A549 (cell line): ENCODE data around the gene UPB1. TPM values are rescaled to one million over a fixed set of nuclear protein-coding genes. Genes with fewer than 3 reads are reported as not detected.

Experiments used
- ATAC-seq, 2 experiments: fragments of 200-7000 bp in 1 of 2; fragments of >200 bp in 1 of 2; cut with Nextera tagmentation in 1 of 2; cut with Tn5 transposase in 1 of 2; 3 replicates each; pipeline versions ENCODE4 v1.8.0 to v1.9.1; 2018 to 2020; ENCODE audit warnings: mild to moderate bottlenecking in 1 of 2, moderate library complexity in 1 of 2
- CTCF ChIA-PET: fragments of 300-600 bp; sonication (Branson Sonifier 250); formaldehyde crosslinking; extraction: SDS; loops from one replicate; lab custom pipeline; 2021; ENCODE audit warnings: antibody characterized with exemption, inconsistent platforms; lab: Yijun Ruan, JAX
- POLR2A ChIA-PET: fragments of 350-600 bp; formaldehyde crosslinking; extraction: SDS; loops from one replicate; lab custom pipeline; 2021; ENCODE audit warnings: antibody characterized with exemption, inconsistent platforms; lab: Yijun Ruan, JAX
- DNase-seq, 2 experiments: peaks; one replicate each; pipeline versions ENCODE4 v3.0.0 to v3.0.0-alpha.2; 2011 to 2016; ENCODE audit warnings: low read depth in 1 of 2, low spot score in 1 of 2
- FAIRE-seq: peaks from 2 replicates; lab custom pipeline; 2011; peaks lifted over from hg19 to GRCh38; lab: Jason Lieb, UNC
- H3K27ac ChIP-seq, 2 experiments: fragments of >200 bp; sonication (Bioruptor Twin); formaldehyde crosslinking; 3 replicates each; pipeline ENCODE4 v1.5.1; 2016 to 2017
- H3K4me1 ChIP-seq: fragments of >200 bp; sonication (Bioruptor Twin); formaldehyde crosslinking; 3 replicates; pipeline ENCODE4 v1.6.1; 2016
- H3K4me2 ChIP-seq: fragments of >200 bp; sonication (Bioruptor Twin); formaldehyde crosslinking; 3 replicates; pipeline ENCODE4 v1.6.1; 2016
- H3K4me3 ChIP-seq: fragments of >200 bp; sonication (Bioruptor Twin); formaldehyde crosslinking; 3 replicates; pipeline ENCODE4 v1.5.1; 2016
- H3K9me3 ChIP-seq: fragments of >200 bp; sonication (Bioruptor Twin); formaldehyde crosslinking; 3 replicates; pipeline ENCODE4 v1.6.1; 2016
- BHLHE40 ChIP-seq: IDR thresholded peaks from 2 replicates; pipeline ENCODE4 v1.6.1; 2012; ENCODE audit warnings: low read depth, low read length, inconsistent platforms
- CBX2 ChIP-seq: fragments of 200-600 bp; sonication (generic); IDR thresholded peaks from 2 replicates; pipeline ENCODE4 v1.6.1; 2016; ENCODE audit warnings: low read depth, mild to moderate bottlenecking, borderline replicate concordance
- CEBPB ChIP-seq, 2 experiments: fragments of >200 bp in 1 of 2; sonication (Bioruptor Twin) in 1 of 2; formaldehyde crosslinking in 1 of 2; IDR thresholded peaks; 2 replicates each; pipeline ENCODE4 v1.6.1; 2012 to 2016
- CHD2 ChIP-seq: fragments of 150-350 bp; IDR thresholded peaks from 2 replicates; pipeline ENCODE4 v1.6.1; 2014; ENCODE audit warnings: low read length; ENCODE audit not compliant: partially characterized antibody
- CHD4 ChIP-seq: fragments of 200-600 bp; sonication (generic); IDR thresholded peaks from 2 replicates; pipeline ENCODE4 v1.6.1; 2016; ENCODE audit warnings: antibody characterized with exemption, mild to moderate bottlenecking, borderline replicate concordance
- EHF ChIP-seq: fragments of 250-450 bp; sonication (Bioruptor Pico); IDR thresholded peaks from 2 replicates; pipeline ENCODE4 v1.5.0; 2020; ENCODE audit warnings: mild to moderate bottlenecking
- ELK1 ChIP-seq: fragments of 150-350 bp; IDR thresholded peaks from 2 replicates; pipeline ENCODE4 v1.6.1; 2014; ENCODE audit warnings: low read depth, mild to moderate bottlenecking, low read length
- EP300 ChIP-seq, 2 experiments: fragments of >200 bp; sonication (Bioruptor Twin); formaldehyde crosslinking; IDR thresholded peaks; 2 replicates in 1 of 2; 3 replicates in 1 of 2; pipeline ENCODE4 v1.6.1; 2016 to 2017
- ESRRA ChIP-seq: fragments of 150-350 bp; IDR thresholded peaks from 2 replicates; pipeline ENCODE4 v1.6.1; 2014; ENCODE audit warnings: mild to moderate bottlenecking, low read length, borderline replicate concordance
- FOSB ChIP-seq: fragments of 250-450 bp; sonication (Bioruptor Pico); IDR thresholded peaks from 2 replicates; pipeline ENCODE4 v1.5.0; 2020; ENCODE audit warnings: mild to moderate bottlenecking, moderate library complexity
- GATA3 ChIP-seq: IDR thresholded peaks from 2 replicates; pipeline ENCODE4 v1.6.1; 2012; ENCODE audit warnings: borderline replicate concordance
- HOXA7 ChIP-seq: fragments of 250-450 bp; sonication (Bioruptor Pico); IDR thresholded peaks from 2 replicates; pipeline ENCODE4 v1.5.0; 2020; ENCODE audit warnings: mild to moderate bottlenecking, moderate library complexity
- JUN ChIP-seq, 2 experiments: fragments of >200 bp; sonication (Bioruptor Twin); formaldehyde crosslinking; IDR thresholded peaks; 2 replicates in 1 of 2; 3 replicates in 1 of 2; pipeline ENCODE4 v1.6.1; 2016 to 2017
- KDM5A ChIP-seq: fragments of 200-600 bp; sonication (generic); IDR thresholded peaks from 2 replicates; pipeline ENCODE4 v1.6.1; 2016; ENCODE audit warnings: antibody characterized with exemption, mild to moderate bottlenecking
- POLR2A ChIP-seq: IDR thresholded peaks from 2 replicates; pipeline ENCODE4 v1.6.1; 2012; ENCODE audit warnings: mild to moderate bottlenecking, low read length
- RARB ChIP-seq: fragments of 250-450 bp; sonication (Bioruptor Pico); IDR thresholded peaks from 2 replicates; pipeline ENCODE4 v1.8.0; 2021; ENCODE audit warnings: mild to moderate bottlenecking, moderate library complexity
- REST ChIP-seq: fragments of 200-600 bp; sonication (generic); IDR thresholded peaks from 2 replicates; pipeline ENCODE4 v1.6.1; 2016; ENCODE audit warnings: antibody characterized with exemption, mild to moderate bottlenecking, moderate library complexity
- RNF2 ChIP-seq: fragments of 200-600 bp; sonication (generic); IDR thresholded peaks from 2 replicates; pipeline ENCODE4 v1.6.1; 2016; ENCODE audit warnings: low read depth, mild to moderate bottlenecking, antibody characterized with exemption, moderate library complexity, borderline replicate concordance
- SMC3 ChIP-seq: fragments of >200 bp; sonication (Bioruptor Twin); formaldehyde crosslinking; IDR thresholded peaks from 3 replicates; pipeline ENCODE4 v1.6.1; 2018; ENCODE audit warnings: inconsistent platforms
- SREBF2 ChIP-seq: fragments of 450-650 bp; IDR thresholded peaks from 2 replicates; pipeline ENCODE4 v1.6.1; 2014; ENCODE audit warnings: mild to moderate bottlenecking, moderate library complexity
- TP53 ChIP-seq: fragments of 250-450 bp; sonication (Bioruptor Pico); IDR thresholded peaks from 2 replicates; pipeline ENCODE4 v1.5.0; 2021; ENCODE audit warnings: mild to moderate bottlenecking, moderate library complexity
- ZFP36 ChIP-seq: fragments of 450-650 bp; IDR thresholded peaks from 2 replicates; pipeline ENCODE4 v1.6.1; 2014; ENCODE audit warnings: borderline replicate concordance; ENCODE audit not compliant: partially characterized antibody
- WGBS: methylation state at CpG from one replicate; pipeline ENCODE4 v1.1.6; 2017; ENCODE audit errors: missing lambda C conversion rate; 5-methylcytosine and 5-hydroxymethylcytosine counted together
- polyA plus RNA-seq, 4 experiments: library from polyadenylated mRNA; depleted of rRNA in 3 of 4; stranded (reverse); fragments of >200 nt; fragmentation: RNase III in 1 of 4; extraction: RNeasy Plus Mini Kit Qiagen cat#74134 plus additional on column Dnase treatment in 1 of 4; gene quantifications; 2 replicates in 3 of 4; 3 replicates in 1 of 4; pipeline ENCODE4 v1.2.3, GENCODE V29; 2011 to 2017
- TF ChIP-seq, protein P1 (sequence below): fragments of >200 bp; sonication (Bioruptor Twin); formaldehyde crosslinking; IDR thresholded peaks from 3 replicates; pipeline ENCODE4 v1.5.1; 2016

The UPB1 gene
- polyA plus RNA-seq, 2 of the 4 experiments (the other 2 are of a cell fraction) = 0.04 TPM; not detected in 1

DNA sequence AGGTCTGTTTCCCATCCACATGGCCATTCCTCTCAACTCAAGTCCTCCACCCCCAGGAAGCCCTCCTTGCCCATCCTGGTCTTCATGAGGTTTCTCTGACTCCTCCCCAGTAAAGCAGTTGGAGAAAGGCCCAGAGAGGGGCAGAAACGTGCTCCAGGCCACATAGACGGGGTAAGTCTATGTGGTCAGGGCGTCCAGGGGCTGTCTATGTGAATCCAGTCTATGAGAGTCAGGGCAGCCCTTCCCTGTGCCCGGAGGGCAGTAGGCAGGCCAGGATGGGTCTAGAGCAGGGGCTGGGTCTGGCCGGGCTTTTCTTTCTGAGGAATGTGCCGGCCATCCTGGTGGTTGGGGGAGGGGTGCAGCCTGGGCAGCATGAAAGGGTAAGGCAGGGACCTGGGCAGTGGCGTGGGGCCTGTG is 48.1 kb downstream of the UPB1 start:
- ATAC-seq (no peak), FAIRE-seq (no peak), DNase-seq (no peak)
- Histone ChIP-seq H3K27ac (no peak overlapping the region), H3K4me3 (no peak overlapping the region), H3K4me2 (no peak overlapping the region), H3K4me1 (peaks cover 10% of the 10 kb centered on the region; the same call in 1 of the 3 replicates), H3K9me3 (no peaks in the 10 kb centered on the region)
- TF ChIP-seq CBX2 = no peak
- TF ChIP-seq ESRRA = no peak
- no peak for TF ChIP-seq BHLHE40
- no peak for TF ChIP-seq HOXA7 (CRISPR knock-in tag)
- TF ChIP-seq, protein P1, sequence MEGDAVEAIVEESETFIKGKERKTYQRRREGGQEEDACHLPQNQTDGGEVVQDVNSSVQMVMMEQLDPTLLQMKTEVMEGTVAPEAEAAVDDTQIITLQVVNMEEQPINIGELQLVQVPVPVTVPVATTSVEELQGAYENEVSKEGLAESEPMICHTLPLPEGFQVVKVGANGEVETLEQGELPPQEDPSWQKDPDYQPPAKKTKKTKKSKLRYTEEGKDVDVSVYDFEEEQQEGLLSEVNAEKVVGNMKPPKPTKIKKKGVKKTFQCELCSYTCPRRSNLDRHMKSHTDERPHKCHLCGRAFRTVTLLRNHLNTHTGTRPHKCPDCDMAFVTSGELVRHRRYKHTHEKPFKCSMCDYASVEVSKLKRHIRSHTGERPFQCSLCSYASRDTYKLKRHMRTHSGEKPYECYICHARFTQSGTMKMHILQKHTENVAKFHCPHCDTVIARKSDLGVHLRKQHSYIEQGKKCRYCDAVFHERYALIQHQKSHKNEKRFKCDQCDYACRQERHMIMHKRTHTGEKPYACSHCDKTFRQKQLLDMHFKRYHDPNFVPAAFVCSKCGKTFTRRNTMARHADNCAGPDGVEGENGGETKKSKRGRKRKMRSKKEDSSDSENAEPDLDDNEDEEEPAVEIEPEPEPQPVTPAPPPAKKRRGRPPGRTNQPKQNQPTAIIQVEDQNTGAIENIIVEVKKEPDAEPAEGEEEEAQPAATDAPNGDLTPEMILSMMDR = no peak
- no peak for TF ChIP-seq EHF
- no peak for TF ChIP-seq CEBPB (IDR thresholded peaks at IDR 0.05)
- TF ChIP-seq FOSB (CRISPR knock-in tag) = no peak
- TF ChIP-seq JUN (IDR thresholded peaks at IDR 0.05) = no peak
- TF ChIP-seq GATA3 = no peak
- TF ChIP-seq RARB (CRISPR knock-in tag) = no peak
- TF ChIP-seq EP300 (IDR thresholded peaks at IDR 0.05) = no peak
- ChIA-PET POLR2A (no interaction called here), CTCF (interaction anchor here (1.1 kb wide), 1 partner anchor 13 kb away, joined by 3 read pairs; no protein-coding TSS in a partner anchor)
- 73% methylated on average over 4 of the region's 7 CpGs for WGBS

DNA sequence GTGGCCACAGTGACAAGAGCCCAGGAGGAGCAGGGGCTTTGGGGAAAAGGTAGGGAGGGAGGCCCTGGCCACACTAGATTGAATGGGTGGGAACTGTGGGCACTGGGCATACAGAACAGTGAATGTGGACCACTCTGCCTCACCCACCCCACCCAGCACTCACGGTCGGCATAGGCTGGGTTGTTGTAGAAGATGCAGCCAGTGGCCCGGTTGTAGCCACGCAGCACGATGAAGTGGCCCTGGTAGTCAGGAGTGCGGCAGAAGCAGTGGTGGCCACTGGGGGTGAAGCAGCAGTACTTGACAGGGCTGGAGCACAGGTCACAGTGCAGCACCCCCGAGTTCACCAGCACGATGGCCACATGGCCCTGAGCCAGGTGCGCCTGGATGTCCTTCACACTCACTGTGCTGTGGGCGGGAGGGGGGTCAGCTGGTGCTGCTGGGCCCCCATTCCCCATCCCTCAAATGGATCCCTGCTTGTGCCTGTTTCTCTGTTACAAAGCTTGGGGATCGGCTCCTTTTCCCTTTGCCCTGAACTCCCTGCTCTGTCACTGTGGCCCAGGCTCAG is 48.6 kb downstream of the UPB1 start:
- DNase-seq (no peak), FAIRE-seq (no peak), ATAC-seq (no peak)
- peaks cover 10% of the 10 kb centered on the region; the same call in 1 of the 3 replicates for H3K4me1 ChIP-seq
- 94% methylated on average over 9 of the region's 11 CpGs for WGBS
- CTCF ChIA-PET = interaction anchor here (0.8 to 1.2 kb wide), 2 partner anchors 17 to 21 kb away, joined by 3 read pairs; no protein-coding TSS in a partner anchor
- TF ChIP-seq POLR2A (no peak), KDM5A (no peak), CHD2 (no peak), RNF2 (no peak), HOXA7 (CRISPR knock-in tag) (no peak), ZFP36 (no peak), SMC3 (no peak), REST (no peak), TP53 (CRISPR knock-in tag) (no peak), SREBF2 (no peak), ELK1 (no peak), CHD4 (no peak)
- H3K4me3 ChIP-seq = no peak overlapping the region
- no peak overlapping the region for H3K27ac ChIP-seq
- no peaks in the 10 kb centered on the region for H3K9me3 ChIP-seq
- POLR2A ChIA-PET = no interaction called here
- H3K4me2 ChIP-seq = no peak overlapping the region
